ENCODE measurements around the gene SLC9A9. TPM values are rescaled to one million over a fixed set of nuclear protein-coding genes. Genes with fewer than 3 reads are reported as not detected.

The SLC9A9 gene
- total RNA-seq, 4 donors from 2014 or later = 13.4 to 15.0 (median 14.4) TPM

- H3K4me1 ChIP-seq = peaks cover 0 to 9% (median 6%) of the 10 kb centered on the region in 4 donors
- no peaks in the 10 kb centered on the region for H3K27me3 ChIP-seq
- H3K36me3 ChIP-seq = no peaks in the 10 kb centered on the region
- no peak overlapping the region for H3K27ac ChIP-seq (replicated peaks in 1 of 4)
- no peak for DNase-seq (ENCODE audit: extremely low spot score)
- H3K9me3 ChIP-seq = no peaks in the 10 kb centered on the region
- TF ChIP-seq CTCF (IDR thresholded peaks at IDR 0.05) (no peak), POLR2AphosphoS5 (IDR thresholded peaks at IDR 0.05) (no peak), EP300 (IDR thresholded peaks at IDR 0.05) (no peak), POLR2A (IDR thresholded peaks at IDR 0.05; ENCODE audit: low read depth) (no peak)
- H3K4me3 ChIP-seq = no peak overlapping the region
- intact Hi-C loops (cut with DNase I) = no loop called here
- 74% methylated on average over 5 of the region's 5 CpGs for WGBS
These were observed 243.7 kb downstream of the SLC9A9 start for GRCh38 chr3:143604402-143605185.

- Histone ChIP-seq H3K27me3 (no peaks in the 10 kb centered on the region), H3K9me3 (no peaks in the 10 kb centered on the region), H3K4me1 (peaks cover 0 to 9% (median 6%) of the 10 kb centered on the region in 4 donors), H3K4me3 (no peak overlapping the region), H3K27ac (replicated peaks in 1 of 4) (no peak overlapping the region), H3K36me3 (no peaks in the 10 kb centered on the region)
- no peak for DNase-seq (ENCODE audit: extremely low spot score)
- intact Hi-C loops (cut with DNase I) = no loop called here
- TF ChIP-seq CTCF (IDR thresholded peaks at IDR 0.05) (no peak), POLR2AphosphoS5 (IDR thresholded peaks at IDR 0.05) (no peak), EP300 (IDR thresholded peaks at IDR 0.05) (no peak), POLR2A (IDR thresholded peaks at IDR 0.05; ENCODE audit: low read depth) (no peak)
- WGBS = 84% methylated on average over 5 of the region's 5 CpGs
These were observed 244.5 kb downstream of the SLC9A9 start for GRCh38 chr3:143603774-143604173.

GRCh38 chr3:143601723-143602484 lies 246.4 kb downstream of the SLC9A9 start:
- intact Hi-C loops (cut with DNase I) = no loop called here
- no peak for DNase-seq (ENCODE audit: extremely low spot score)
- Histone ChIP-seq H3K36me3 (no peaks in the 10 kb centered on the region), H3K4me3 (no peak overlapping the region), H3K9me3 (no peaks in the 10 kb centered on the region), H3K27me3 (no peaks in the 10 kb centered on the region), H3K27ac (replicated peaks in 1 of 4) (no peak overlapping the region), H3K4me1 (peaks cover 0 to 9% (median 6%) of the 10 kb centered on the region in 4 donors)
- TF ChIP-seq EP300 (IDR thresholded peaks at IDR 0.05) (no peak), POLR2AphosphoS5 (IDR thresholded peaks at IDR 0.05) (no peak), CTCF (IDR thresholded peaks at IDR 0.05) (no peak), POLR2A (IDR thresholded peaks at IDR 0.05; ENCODE audit: low read depth) (no peak)
- 66% methylated on average over 6 of the region's 6 CpGs for WGBS

GRCh38 chr3:143600756-143601718 lies 247.2 kb downstream of the SLC9A9 start:
- 71% methylated on average over 4 of the region's 4 CpGs for WGBS
- no peak overlapping the region for H3K27ac ChIP-seq (replicated peaks in 1 of 4)
- intact Hi-C loops (cut with DNase I) = no loop called here

More at GRCh38 chr3:143600756-143601718, 247.2 kb downstream of the SLC9A9 start:
- peaks cover 0 to 9% (median 6%) of the 10 kb centered on the region in 4 donors for H3K4me1 ChIP-seq
- H3K36me3 ChIP-seq = no peaks in the 10 kb centered on the region
- H3K4me3 ChIP-seq = no peak overlapping the region
- peak; percentile 53 for DNase-seq (ENCODE audit: extremely low spot score)
- no peaks in the 10 kb centered on the region for H3K9me3 ChIP-seq
- no peaks in the 10 kb centered on the region for H3K27me3 ChIP-seq
- TF ChIP-seq POLR2AphosphoS5 (IDR thresholded peaks at IDR 0.05) = no peak
- no peak for TF ChIP-seq POLR2A (IDR thresholded peaks at IDR 0.05; ENCODE audit: low read depth)
- no peak for TF ChIP-seq EP300 (IDR thresholded peaks at IDR 0.05)
- no peak for TF ChIP-seq CTCF (IDR thresholded peaks at IDR 0.05)

Measured in esophagus muscularis mucosa (tissue), 4 donors.